ENCODE results near the gene DNAJC4. TPM values are rescaled to one million over a fixed set of nuclear protein-coding genes. Genes with fewer than 3 reads are reported as not detected.
A peak's percentile ranks its signal among the peaks of the same experiment; 100 is the strongest.

The DNAJC4 gene
- total RNA-seq, 1 experiment from 2014 or later, result 24.2 TPM

- no peaks in the 10 kb centered on the region for H3K79me1 ChIP-seq (ENCODE audit: insufficient read depth, low read depth, low read length, poor library complexity, severe bottlenecking)
- H3K27me3 ChIP-seq (ENCODE audit: insufficient read depth, low read length), result no peaks in the 10 kb centered on the region
- peaks cover 13 to 44% (median 26%) of the 10 kb centered on the region in 3 experiments for H3K36me3 Mint-ChIP-seq (ENCODE audit: insufficient read depth in 1 of 3, low read depth in 3 of 3)
- peak overlapping the region; percentile 63 for H3K4me2 ChIP-seq (ENCODE audit: insufficient read depth, insufficient read length, low read length)
- H2AFZ ChIP-seq (ENCODE audit: low read length), result no peak overlapping the region
- H3K4ac ChIP-seq (ENCODE audit: low read depth, low read length), result no peak overlapping the region
- peak overlapping the region; percentile 99; a peak in 6 of 7 replicates for H3K27ac Mint-ChIP-seq
- no peaks in the 10 kb centered on the region for H4K20me1 ChIP-seq (ENCODE audit: control insufficient read depth, insufficient read depth, insufficient read length)
- H2BK15ac ChIP-seq (ENCODE audit: low read depth, low read length), result no peak overlapping the region
- H2AK5ac ChIP-seq (ENCODE audit: insufficient read length, low read length), result no peak overlapping the region
- no peak overlapping the region for H2BK5ac ChIP-seq (ENCODE audit: insufficient read length, low read length)
- no peak overlapping the region for H3T11ph ChIP-seq (ENCODE audit: low read length)
- no peak overlapping the region for H3K23ac ChIP-seq (ENCODE audit: insufficient read length, low read depth, low read length)
- H3K9me3 ChIP-seq (ENCODE audit: control insufficient read depth, low read depth, low read length), result no peaks in the 10 kb centered on the region
- no peaks in the 10 kb centered on the region for H3K4me1 ChIP-seq (ENCODE audit: insufficient read depth, low read length)
- no peak for TF ChIP-seq CTCF (conservative IDR thresholded peaks at IDR 0.05)
- no peak overlapping the region for H3K18ac ChIP-seq (ENCODE audit: insufficient read length, low read depth, low read length)
- no peak overlapping the region for H4K5ac ChIP-seq (ENCODE audit: insufficient read length, low read depth, low read length)
- peak overlapping the region; percentile 85 to 93 for H3K4me3 Mint-ChIP-seq
- H2BK20ac ChIP-seq (ENCODE audit: low read depth, low read length, poor library complexity, severe bottlenecking), result no peak overlapping the region
- no peak for DNase-seq
- peaks cover 10% of the 10 kb centered on the region for H3K23me2 ChIP-seq (ENCODE audit: insufficient read length, low read depth, low read length, poor library complexity, severe bottlenecking)
- H3K9me3 Mint-ChIP-seq, result no peaks in the 10 kb centered on the region
- no peak overlapping the region for H2BK120ac ChIP-seq (ENCODE audit: low read depth, low read length, poor library complexity, severe bottlenecking)
- no peak overlapping the region for H2BK12ac ChIP-seq (ENCODE audit: insufficient read length, low read depth, low read length)
- no peak overlapping the region for H4K91ac ChIP-seq (ENCODE audit: insufficient read length, low read depth, low read length)
- no peak overlapping the region for H3K27ac ChIP-seq (ENCODE audit: insufficient read length, low read depth, low read length)
- H3K27me3 Mint-ChIP-seq (ENCODE audit: low read depth), result no peaks in the 10 kb centered on the region
- peak overlapping the region; percentile 3 for H3K9ac ChIP-seq (ENCODE audit: extremely low read depth, insufficient read length, low read length)
- H3K14ac ChIP-seq (ENCODE audit: insufficient read depth, low read length), result peak overlapping the region; percentile 26; the same call in 1 of the 2 replicates
- peaks cover 2% of the 10 kb centered on the region; the same call in 1 of the 2 replicates for H3K79me2 ChIP-seq (ENCODE audit: insufficient read depth, low read length)
- peaks cover 28 to 30% of the 10 kb centered on the region in 2 experiments for H3K4me1 Mint-ChIP-seq
- no CpG with 5 or more reads among the region's 11 CpGs for WGBS (ENCODE audit: extremely low coverage, insufficient read length, low lambda C conversion rate)
- no peak overlapping the region for H3K56ac ChIP-seq (ENCODE audit: insufficient read length, low read depth, low read length)
- no peak overlapping the region for H4K8ac ChIP-seq (replicated peaks; ENCODE audit: insufficient read length, low read depth, low read length)
Measured at GRCh38 chr11:64239662-64240434, 9.5 kb downstream of the DNAJC4 start.

Data from H9 (cell line).